K562 (cell line): ENCODE measurements around the gene NTSR1. TPM values are rescaled to one million over a fixed set of nuclear protein-coding genes. Genes with fewer than 3 reads are reported as not detected.

Experiments
- ATAC-seq: fragments of 200-7000 bp; cut with Tn5 transposase; 3 replicates; pipeline ENCODE4 v1.9.1; 2020; ENCODE audit warnings: moderate library complexity
- BruUV-seq: library from RNA; stranded (reverse); fragments of 400-500 nt; replicated peaks from 2 replicates; lab custom pipeline; 2021; lab: Mats Ljungman, UMichigan
- CTCF ChIA-PET: fragments of 300-600 bp; formaldehyde crosslinking; extraction: SDS; loops from one replicate; lab custom pipeline; 2021; ENCODE audit warnings: low intra/inter-chr PET ratio; lab: Yijun Ruan, JAX
- POLR2A ChIA-PET: fragments of 300-600, 350-650 bp; sonication (Branson Sonifier 250); formaldehyde crosslinking; extraction: SDS; loops from one replicate; lab custom pipeline; 2021; ENCODE audit warnings: antibody characterized with exemption, inconsistent platforms; lab: Yijun Ruan, JAX
- DNase-seq, 4 experiments: peaks; one replicate each; pipeline versions ENCODE4 v3.0.0 to v3.0.0-alpha.2; 2011 to 2018; ENCODE audit warnings: low spot score in 3 of 4, mixed read lengths in 3 of 4; ENCODE audit errors: extremely low read depth in 1 of 4
- FAIRE-seq: peaks from 2 replicates; lab custom pipeline; 2011; peaks lifted over from hg19 to GRCh38; lab: Jason Lieb, UNC
- H2AFZ ChIP-seq: 2 replicates; pipeline ENCODE4 v1.6.0; 2011; ENCODE audit warnings: low read depth, low read length, control low read depth, inconsistent platforms
- H3K27ac ChIP-seq: fragments of 200-600 bp; 3 replicates; pipeline ENCODE4 v1.8.0; 2011; ENCODE audit warnings: low read depth, mild to moderate bottlenecking, control low read depth, inconsistent platforms, low read length, moderate library complexity, mixed read lengths; ENCODE audit errors: extremely low read depth
- H3K27me3 ChIP-seq, 2 experiments: fragments of 300-600 bp in 1 of 2; 2 replicates in 1 of 2; 3 replicates in 1 of 2; pipeline versions ENCODE4 v1.6.0 to v1.8.0; 2011; ENCODE audit warnings: inconsistent platforms in 2 of 2, low read length in 2 of 2, mild to moderate bottlenecking in 1 of 2, mixed read lengths in 1 of 2, moderate library complexity in 1 of 2; ENCODE audit not compliant: control insufficient read depth in 2 of 2, insufficient read depth in 2 of 2
- H3K36me3 ChIP-seq: fragments of 300-600 bp; 3 replicates; pipeline ENCODE4 v1.8.0; 2011; ENCODE audit warnings: mild to moderate bottlenecking, low read length, inconsistent platforms; ENCODE audit not compliant: control insufficient read depth, insufficient read depth
- H3K4me1 ChIP-seq, 2 experiments: fragments of 200-600 bp in 1 of 2; replicated peaks in 1 of 2; 2 replicates in 1 of 2; 3 replicates in 1 of 2; pipeline versions ENCODE4 v1.5.1 to v1.8.0; 2011; ENCODE audit warnings: inconsistent platforms in 2 of 2, low read length in 2 of 2, mild to moderate bottlenecking in 1 of 2, mixed read lengths in 1 of 2, moderate library complexity in 1 of 2; ENCODE audit not compliant: control insufficient read depth in 2 of 2, insufficient read depth in 2 of 2
- H3K4me2 ChIP-seq: 2 replicates; pipeline ENCODE4 v1.6.1; 2011; ENCODE audit warnings: low read length, control low read depth, inconsistent platforms, mixed read lengths; ENCODE audit not compliant: insufficient read depth
- H3K4me3 ChIP-seq: fragments of 200-600 bp; sonication (generic), shearing (Covaris generic); 2 replicates; pipeline ENCODE4 v1.5.1; 2016; ENCODE audit warnings: control low read depth, inconsistent platforms
- H3K79me2 ChIP-seq: fragments of 200-600 bp; 3 replicates; pipeline ENCODE4 v1.8.0; 2011; ENCODE audit warnings: low read length, inconsistent platforms; ENCODE audit not compliant: control insufficient read depth, insufficient read depth
- H3K9ac ChIP-seq, 2 experiments: 2 replicates each; pipeline versions ENCODE4 v1.6.0 to v1.6.1; 2011; ENCODE audit warnings: low read depth in 2 of 2, low read length in 2 of 2, control low read depth in 1 of 2, inconsistent platforms in 1 of 2, mild to moderate bottlenecking in 1 of 2, mixed read lengths in 1 of 2; ENCODE audit not compliant: insufficient read depth in 1 of 2
- H3K9me1 ChIP-seq: one replicate; pipeline ENCODE4 v1.6.0; 2011; ENCODE audit warnings: inconsistent platforms, mild to moderate bottlenecking, low read length, moderate library complexity; ENCODE audit not compliant: control insufficient read depth, insufficient read depth
- H3K9me3 ChIP-seq: replicated peaks from 2 replicates; pipeline ENCODE4 v1.5.1; 2011; ENCODE audit warnings: low read depth, low read length, inconsistent platforms; ENCODE audit not compliant: control insufficient read depth, insufficient read depth
- H4K20me1 ChIP-seq: replicated peaks from 2 replicates; pipeline ENCODE4 v1.6.1; 2011; ENCODE audit warnings: low read length, inconsistent platforms, mixed read lengths; ENCODE audit not compliant: control insufficient read depth, insufficient read depth
- ARID2 ChIP-seq: fragments of 450-650 bp; IDR thresholded peaks from 2 replicates; pipeline ENCODE4 v1.6.1; 2017; ENCODE audit warnings: antibody characterized with exemption, mild to moderate bottlenecking
- BCLAF1 ChIP-seq, 2 experiments: fragments of 450-650 bp in 1 of 2; IDR thresholded peaks; 2 replicates each; pipeline ENCODE4 v1.6.1; 2011 to 2017; ENCODE audit warnings: low read depth in 2 of 2, antibody characterized with exemption in 1 of 2, borderline replicate concordance in 1 of 2, low read length in 1 of 2, mild to moderate bottlenecking in 1 of 2, mixed read lengths in 1 of 2; ENCODE audit not compliant: control insufficient read depth in 1 of 2
- BRD4 ChIP-seq: fragments of 200-600 bp; sonication (generic); IDR thresholded peaks from 2 replicates; pipeline ENCODE4 v1.6.1; 2017; ENCODE audit warnings: inconsistent platforms
- CBFA2T2 ChIP-seq: fragments of 450-650 bp; conservative IDR thresholded peaks from 2 replicates; pipeline ENCODE4 v1.6.1; 2017; ENCODE audit warnings: mild to moderate bottlenecking
- CBFB ChIP-seq: sonication (generic); formaldehyde crosslinking; IDR thresholded peaks from 2 replicates; pipeline ENCODE4 v1.4.0; 2020; ENCODE audit warnings: mild to moderate bottlenecking, missing genetic modification reagents
- CBX2 ChIP-seq: fragments of 200-600 bp; sonication (generic); IDR thresholded peaks from one replicate; pipeline ENCODE4 v1.6.1; 2012; ENCODE audit warnings: mild to moderate bottlenecking, low read length, inconsistent platforms; ENCODE audit not compliant: insufficient read depth, poor library complexity, severe bottlenecking
- EP400 ChIP-seq: fragments of 450-650 bp; IDR thresholded peaks from 2 replicates; pipeline ENCODE4 v1.6.1; 2017; ENCODE audit warnings: antibody characterized with exemption, mild to moderate bottlenecking, moderate library complexity
- IRF2 ChIP-seq: sonication (generic); formaldehyde crosslinking; IDR thresholded peaks from 2 replicates; pipeline ENCODE4 v1.8.1; 2022; ENCODE audit warnings: mild to moderate bottlenecking, missing genetic modification reagents
- NCOA1 ChIP-seq: fragments of 450-650 bp; IDR thresholded peaks from 2 replicates; pipeline ENCODE4 v1.6.1; 2016; ENCODE audit warnings: low read depth
- NRF1 ChIP-seq, 2 experiments: fragments of 450-650 bp; IDR thresholded peaks in 1 of 2; conservative IDR thresholded peaks in 1 of 2; 2 replicates each; pipeline ENCODE4 v1.6.1; 2014; ENCODE audit warnings: mild to moderate bottlenecking in 2 of 2
- PHF8 ChIP-seq: fragments of 200-600 bp; sonication (generic); IDR thresholded peaks from 2 replicates; pipeline ENCODE4 v1.6.1; 2012; ENCODE audit warnings: mixed run types, mild to moderate bottlenecking, inconsistent platforms, low read length, moderate library complexity, borderline replicate concordance
- POLR2AphosphoS2 ChIP-seq: IDR thresholded peaks from 2 replicates; pipeline ENCODE4 v1.6.1; 2012; ENCODE audit warnings: low read length, improper control_type of control experiment
- POLR2G ChIP-seq: fragments of 200-400 bp; formaldehyde crosslinking; IDR thresholded peaks from 2 replicates; pipeline ENCODE4 v1.6.1; 2017; ENCODE audit warnings: low read depth, mild to moderate bottlenecking, antibody characterized with exemption, low read length, moderate library complexity
- RBFOX2 ChIP-seq: fragments of 200-400 bp; formaldehyde crosslinking; IDR thresholded peaks from 2 replicates; pipeline ENCODE4 v1.6.1; 2017; ENCODE audit warnings: low read depth, mild to moderate bottlenecking, low read length, moderate library complexity
- SMARCC2 ChIP-seq: fragments of 450-650 bp; IDR thresholded peaks from 2 replicates; pipeline ENCODE4 v1.6.1; 2017; ENCODE audit warnings: antibody characterized with exemption, moderate library complexity, mild to moderate bottlenecking, low read depth
- SREBF2 ChIP-seq: sonication (generic); formaldehyde crosslinking; IDR thresholded peaks from 2 replicates; pipeline ENCODE4 v1.4.0; 2020; ENCODE audit warnings: mild to moderate bottlenecking, missing genetic modification reagents
- TFE3 ChIP-seq: fragments of 450-650 bp; formaldehyde crosslinking; IDR thresholded peaks from 2 replicates; pipeline ENCODE4 v1.4.0; 2020; ENCODE audit warnings: mild to moderate bottlenecking, mixed read lengths
- TRIM24 ChIP-seq, 2 experiments: fragments of 450-650 bp; IDR thresholded peaks; 2 replicates each; pipeline ENCODE4 v1.6.1; 2016
- WGBS: fragments of 100-300 bp; shearing (Covaris generic); methylation state at CpG from one replicate; pipeline ENCODE4 v1.1.6; 2016; ENCODE audit warnings: low coverage, mixed read lengths; ENCODE audit not compliant: insufficient coverage; ENCODE audit errors: missing lambda C conversion rate; 5-methylcytosine and 5-hydroxymethylcytosine counted together
- in situ Hi-C: fragments of 300-500 bp; cut with MboI; formaldehyde crosslinking; loops from 4 replicates; pipeline ENCODE4 v1.15.0; 2018; ENCODE audit warnings: inconsistent platforms, mixed read lengths
- intact Hi-C: fragments of 100-400 bp; cut with micrococcal nuclease; formaldehyde crosslinking; loops from 2 replicates; pipeline ENCODE4 v1.14.2; 2022
- polyA plus RNA-seq, 8 experiments: library from polyadenylated mRNA; depleted of rRNA in 4 of 8; stranded (reverse) in 5 of 8; unstranded in 3 of 8; fragments of >200 nt; fragmentation: Nextera tagmentation in 2 of 8; fragmentation: Illumina TruSeq in 1 of 8; extraction: Ambion mirVana in 2 of 8; extraction: Trizol in 1 of 8; gene quantifications; 2 replicates each; pipeline versions ENCODE4 v1.2.1 to v1.2.3, GENCODE V29; 2011 to 2014; ENCODE audit warnings: inconsistent platforms in 1 of 8, missing spikeins in 1 of 8
- total RNA-seq, 7 experiments: library from RNA; depleted of rRNA in 6 of 7; stranded (reverse); fragments of >200 nt in 6 of 7; fragmentation: Illumina TruSeq in 2 of 7; extraction: Trizol in 2 of 7; gene quantifications; 2 replicates each; pipeline versions ENCODE4 v1.2.1 to v1.2.3, GENCODE V29; 2011 to 2021; ENCODE audit warnings: low replicate concordance in 1 of 7

Gene NTSR1
- total and polyA plus RNA-seq, 9 of the 15 experiments (the other 6 are each of a cell fraction or from before 2014, with no cell fraction given) = 0.04 to 0.40 (median 0.13) TPM; not detected in 3

- no peak for FAIRE-seq
- no peak overlapping the region; the same call in 1 of the 2 replicates for H3K4me2 ChIP-seq
- H3K27ac ChIP-seq = no peak overlapping the region
- ChIA-PET CTCF (no interaction called here), POLR2A (interaction anchor here (0.6 to 1.2 kb wide), 3 partner anchors 10 to 20 kb away, joined by 3 read pairs; no protein-coding TSS in a partner anchor)
- H3K4me3 ChIP-seq = no peak overlapping the region
- no peaks in the 10 kb centered on the region for H3K9me3 ChIP-seq
- peaks cover 13% of the 10 kb centered on the region; the same call in 1 of the 2 replicates for H4K20me1 ChIP-seq
- H3K36me3 ChIP-seq = no peaks in the 10 kb centered on the region
- peaks cover 2% of the 10 kb centered on the region for H3K9me1 ChIP-seq
- TF ChIP-seq NCOA1 (no peak), NRF1 (conservative IDR thresholded peaks at IDR 0.05 in 1 of 2, IDR thresholded peaks at IDR 0.05 in 1 of 2) (no peak), EP400 (no peak), TFE3 (no peak), ARID2 (no peak), BCLAF1 (IDR thresholded peaks at IDR 0.05; ENCODE audit: borderline replicate concordance in 1 of 2, control insufficient read depth in 1 of 2, low read depth in 2 of 2, low read length in 1 of 2) (0 out of 4 replicates have a peak, but pooled peaks of 1 of the 2 experiments have one; percentile 46), CBFA2T2 (no peak), POLR2AphosphoS2 (0 out of 2 replicates have a peak, but pooled peaks have one; percentile 46), IRF2 (CRISPR knock-in tag) (no peak), SREBF2 (CRISPR knock-in tag) (no peak), PHF8 (no peak), RBFOX2 (peak; percentile 49; the same call in 1 of the 2 replicates), CBX2 (no peak), BRD4 (no peak), CBFB (CRISPR knock-in tag) (no peak), SMARCC2 (no peak), POLR2G (0 out of 2 replicates have a peak, but pooled peaks have one; percentile 27), TRIM24 (IDR thresholded peaks at IDR 0.05) (no peak)
- ATAC-seq = no peak
- BruUV-seq = no TSS peak
- peaks cover 5% of the 10 kb centered on the region; the same call in 2 of the 3 replicates for H3K79me2 ChIP-seq
- in situ Hi-C loops (no loop called here), intact Hi-C loops (no loop called here)
- no peak overlapping the region; a peak in 1 of 4 replicates for H3K9ac ChIP-seq
- 70% methylated on average over 21 of the region's 29 CpGs for WGBS
- peaks cover 20 to 79% of the 10 kb centered on the region in 2 experiments for H3K4me1 ChIP-seq
- DNase-seq = no peak
- no peak overlapping the region for H2AFZ ChIP-seq
- H3K27me3 ChIP-seq = peaks cover 0 to 1% of the 10 kb centered on the region in 2 experiments; a peak in 1 of 5 replicates
Observed at GRCh38 chr20:62773845-62774714, 65.4 kb downstream of the NTSR1 start.
